GM21825 (cell line): Measurements from ENCODE around the gene RNPEPL1.
"Not testable (repeated sequence)": the region's sequence is repeated elsewhere in the genome, so short reads cannot be mapped to it uniquely, and the experiment has no call there.

Experiments used
- ATAC-seq: cut with Tn5 transposase; IDR thresholded peaks from one replicate; pipeline ENCODE4 v1.9.1; 2021; ENCODE audit warnings: mild to moderate bottlenecking, moderate library complexity; ENCODE audit not compliant: unreplicated experiment

The RNPEPL1 gene

GRCh38 chr2:240602266-240603050 lies 34.2 kb downstream of the RNPEPL1 start:
- ATAC-seq = no peak

DNA sequence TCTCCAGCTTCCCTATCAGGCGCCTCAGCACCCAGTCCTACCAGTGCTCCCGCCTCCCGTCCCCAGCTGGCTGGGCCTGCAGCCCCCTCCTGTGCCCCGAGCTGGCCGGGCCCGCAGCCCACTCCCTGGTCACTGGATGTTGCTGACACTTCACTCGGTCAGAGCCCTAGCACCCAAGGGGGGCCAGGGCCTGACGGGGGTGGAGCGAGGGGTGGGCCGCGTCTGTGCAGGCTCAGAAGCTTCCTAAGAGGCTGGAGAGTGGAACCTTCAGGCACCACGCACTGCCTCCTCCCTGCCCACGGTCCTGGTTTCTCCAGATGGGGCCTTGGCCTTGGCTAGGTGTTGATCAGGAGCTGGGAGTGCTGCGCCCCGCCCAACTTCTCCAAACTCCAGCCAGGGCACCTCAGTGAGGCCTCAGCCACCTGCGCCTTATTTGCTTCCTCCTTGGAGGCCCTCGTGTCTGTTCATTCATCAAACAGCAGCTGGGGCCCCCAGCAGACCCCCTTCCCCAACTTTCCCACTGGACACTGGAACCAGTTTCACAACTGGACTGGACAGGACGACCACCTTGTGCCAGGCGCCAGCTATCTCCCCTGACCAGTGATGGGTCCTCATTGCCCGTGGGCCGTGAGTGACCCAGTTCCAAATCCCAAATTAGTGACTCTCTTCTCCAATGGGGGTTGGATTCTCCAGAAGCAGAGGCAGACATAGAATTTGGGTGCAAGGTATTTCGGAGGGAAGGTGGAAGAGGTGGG lies 35.0 kb downstream of the RNPEPL1 start:
- ATAC-seq = no peak

DNA sequence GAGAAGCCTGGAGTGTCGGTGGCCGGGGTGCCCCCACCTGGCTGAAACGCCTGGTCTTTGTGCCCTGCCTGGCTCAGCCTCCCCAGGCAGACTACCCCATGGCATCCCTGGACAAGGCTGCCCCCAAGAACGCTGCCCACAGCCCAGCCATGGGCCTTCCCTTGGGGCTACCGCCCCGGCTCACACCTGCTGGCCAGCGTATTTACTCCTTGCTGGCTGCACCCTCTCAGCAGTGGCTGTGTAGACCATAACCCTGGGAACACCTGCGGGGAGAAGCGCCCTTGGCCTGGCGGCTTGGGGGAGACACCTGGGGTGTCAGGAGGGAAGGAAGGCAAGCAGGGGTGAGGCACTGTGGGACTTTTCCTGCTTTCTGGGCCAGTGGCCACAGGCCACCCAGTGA lies 35.6 kb downstream of the RNPEPL1 start:
- ATAC-seq = no peak

DNA sequence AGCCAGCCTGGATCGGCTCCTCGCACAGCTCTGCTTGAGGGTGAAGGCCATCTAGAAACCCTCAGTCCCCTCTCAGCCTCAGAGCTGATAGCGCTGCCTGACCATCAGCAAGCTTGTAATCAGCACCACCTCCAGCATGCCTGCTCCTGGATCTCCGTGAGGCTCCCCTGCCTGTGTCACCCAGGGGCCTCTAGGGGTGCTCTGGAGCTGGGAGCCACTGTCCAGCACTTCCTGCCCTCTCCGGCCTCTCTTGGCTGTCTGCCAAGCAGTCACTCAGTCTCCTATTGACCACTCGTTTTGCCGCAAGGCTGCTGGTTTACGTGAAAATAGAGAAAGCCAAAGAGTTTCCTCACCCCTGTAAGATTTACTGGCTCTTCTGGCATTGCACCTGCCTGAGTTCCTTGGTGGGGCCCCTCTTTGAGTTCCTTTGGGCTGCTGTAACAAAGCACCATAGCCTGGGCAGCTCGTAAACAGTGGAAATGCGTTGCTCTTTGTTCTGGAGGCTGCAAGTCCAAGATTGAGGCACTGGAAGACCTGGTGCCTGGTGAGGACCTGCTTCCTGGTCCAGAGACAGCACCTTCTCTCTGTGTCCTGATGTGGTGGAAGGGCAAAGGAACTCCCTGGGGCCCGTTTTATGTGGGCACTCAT lies 36.1 kb downstream of the RNPEPL1 start:
- no peak for ATAC-seq

GRCh38 chr2:240604939-240605716 lies 36.8 kb downstream of the RNPEPL1 start:
- no peak for ATAC-seq

GRCh38 chr2:240605867-240606743 lies 37.8 kb downstream of the RNPEPL1 start:
- ATAC-seq = no peak

GRCh38 chr2:240611601-240612210 lies 43.4 kb downstream of the RNPEPL1 start:
- ATAC-seq = no peak

GRCh38 chr2:240613781-240614180 lies 45.5 kb downstream of the RNPEPL1 start:
- no peak for ATAC-seq

DNA sequence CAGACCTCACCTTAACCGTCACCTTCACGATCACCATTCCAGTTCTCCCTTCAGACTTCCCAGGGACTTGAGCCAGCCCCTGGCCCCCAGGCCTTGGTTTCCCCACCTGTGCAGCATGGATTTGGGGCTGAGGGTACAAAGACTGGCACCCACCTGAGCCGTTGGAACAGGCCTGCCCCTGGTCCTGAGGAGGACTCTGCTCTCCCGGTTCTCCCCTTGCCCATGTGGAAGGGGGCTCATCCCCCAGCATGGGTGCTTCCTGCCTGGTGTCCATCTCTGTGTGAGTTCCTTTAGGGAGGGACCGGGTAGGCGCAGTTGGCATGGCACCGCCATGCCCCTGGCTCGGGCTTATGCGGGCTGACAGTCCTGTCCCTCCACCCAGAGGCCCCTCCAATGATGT lies 46.1 kb downstream of the RNPEPL1 start:
- ATAC-seq = no peak

DNA sequence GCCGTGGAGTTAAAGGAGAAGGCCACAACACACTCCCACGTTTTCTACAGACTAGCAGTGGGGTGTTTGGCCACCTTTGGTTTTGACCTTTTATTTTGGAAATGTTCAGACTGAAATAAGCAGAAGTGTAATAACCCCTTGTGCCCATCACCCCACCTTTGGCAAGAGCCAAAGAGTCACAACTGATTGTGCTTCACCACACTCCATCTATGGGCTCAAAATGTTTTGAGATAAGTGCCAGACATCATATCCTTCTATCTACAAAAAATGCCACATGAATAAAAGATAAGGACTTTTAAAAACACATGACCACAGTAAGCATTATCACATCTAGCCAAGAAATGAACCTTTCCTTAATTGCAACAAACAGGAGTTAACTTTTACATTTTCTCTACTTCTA lies 47.1 kb downstream of the RNPEPL1 start:
- ATAC-seq = no peak

GRCh38 chr2:240615820-240616547 lies 47.7 kb downstream of the RNPEPL1 start:
- ATAC-seq = no peak

GRCh38 chr2:240616860-240617666 lies 48.8 kb downstream of the RNPEPL1 start:
- not testable (repeated sequence) for ATAC-seq

GRCh38 chr2:240618776-240619175 lies 50.5 kb downstream of the RNPEPL1 start:
- ATAC-seq = no peak

DNA sequence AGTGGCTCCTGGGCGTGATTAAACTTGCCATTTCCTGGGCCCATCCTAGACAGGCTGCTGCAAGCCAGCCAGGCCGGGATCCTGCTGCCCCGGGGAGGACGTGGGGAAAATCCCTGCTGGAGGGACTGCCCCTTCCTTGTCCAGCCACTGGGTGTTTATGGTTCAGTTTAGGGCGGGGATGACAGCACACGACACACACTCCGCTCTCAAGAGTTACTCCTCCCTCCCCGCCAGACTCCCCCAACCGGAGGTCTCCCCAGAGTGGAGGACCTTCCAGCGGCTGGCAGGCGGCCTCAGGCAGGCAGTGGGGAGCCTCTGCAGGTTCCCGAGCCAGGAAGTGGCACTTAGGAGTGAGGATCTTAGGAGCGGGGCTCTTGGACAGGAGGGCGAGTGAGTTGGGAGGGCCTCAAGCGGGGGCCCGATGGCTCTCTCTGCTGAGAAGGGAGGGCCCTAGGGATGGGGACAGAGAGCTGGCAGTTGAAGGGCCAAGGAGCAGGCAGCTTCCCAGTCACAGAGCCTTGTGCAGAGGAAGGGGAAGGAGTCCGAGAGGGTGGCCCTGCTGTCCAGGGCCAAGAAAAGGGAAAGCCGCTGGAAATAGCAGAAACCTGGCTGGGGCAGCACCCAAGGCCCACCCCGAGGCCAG lies 51.3 kb downstream of the RNPEPL1 start:
- no peak for ATAC-seq

DNA sequence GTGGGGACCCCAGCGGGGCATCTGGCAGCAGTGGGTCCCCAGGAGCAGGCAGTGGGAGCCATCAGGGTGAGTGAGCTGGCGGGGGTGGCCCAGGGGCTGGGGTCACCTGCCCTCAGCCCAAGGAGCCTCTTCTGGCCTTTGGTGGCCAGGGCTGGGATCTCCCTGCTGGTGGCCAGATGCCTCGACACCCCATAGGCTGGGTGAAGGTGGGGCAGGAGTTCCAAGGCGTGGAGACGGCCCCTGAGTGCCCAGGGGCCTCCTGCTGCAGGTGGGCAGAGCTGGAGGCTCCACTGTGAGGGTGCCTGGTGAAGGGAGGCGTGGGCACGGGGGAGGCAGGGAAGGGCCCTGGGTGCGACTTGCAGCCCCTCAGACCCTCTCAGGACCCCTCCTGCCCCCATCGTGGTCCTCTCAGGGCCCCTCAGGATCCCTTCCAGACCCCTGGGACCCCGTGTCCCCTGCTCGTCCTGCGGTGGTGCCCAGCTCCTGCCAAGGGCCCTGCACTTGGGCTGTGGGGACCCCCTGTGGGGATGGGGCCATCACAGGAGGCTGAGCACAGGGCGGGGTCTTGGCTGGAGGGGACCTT lies 52.0 kb downstream of the RNPEPL1 start:
- ATAC-seq = no peak

DNA sequence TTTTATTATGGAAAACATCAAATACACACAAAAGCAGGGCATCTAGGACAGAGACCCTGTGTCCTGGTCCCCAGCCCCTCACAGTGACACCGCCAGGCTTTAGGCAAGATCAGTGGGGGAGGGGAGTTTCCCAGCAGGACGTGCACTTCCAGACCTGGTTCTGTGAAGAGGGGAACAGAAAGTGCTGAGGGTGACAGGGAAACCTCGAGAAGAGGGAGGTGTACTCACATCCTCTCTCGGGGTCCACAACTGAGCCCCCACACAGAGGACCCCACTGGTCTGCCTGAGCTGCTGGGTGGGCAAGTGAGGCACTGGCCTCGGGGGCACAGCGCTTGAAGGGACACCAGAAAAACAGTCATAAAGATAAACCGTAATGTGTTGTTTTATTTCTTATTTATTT lies 52.6 kb downstream of the RNPEPL1 start:
- no peak for ATAC-seq

GRCh38 chr2:240622060-240622411 lies 53.8 kb downstream of the RNPEPL1 start:
- ATAC-seq = no peak
